Measurements from ENCODE around the gene RUVBL1. TPM values are rescaled to one million over a fixed set of nuclear protein-coding genes. Genes with fewer than 3 reads are reported as not detected.

Gene RUVBL1
- total RNA-seq, 2 donors from 2014 or later, result 16.1 to 48.2 TPM

DNA sequence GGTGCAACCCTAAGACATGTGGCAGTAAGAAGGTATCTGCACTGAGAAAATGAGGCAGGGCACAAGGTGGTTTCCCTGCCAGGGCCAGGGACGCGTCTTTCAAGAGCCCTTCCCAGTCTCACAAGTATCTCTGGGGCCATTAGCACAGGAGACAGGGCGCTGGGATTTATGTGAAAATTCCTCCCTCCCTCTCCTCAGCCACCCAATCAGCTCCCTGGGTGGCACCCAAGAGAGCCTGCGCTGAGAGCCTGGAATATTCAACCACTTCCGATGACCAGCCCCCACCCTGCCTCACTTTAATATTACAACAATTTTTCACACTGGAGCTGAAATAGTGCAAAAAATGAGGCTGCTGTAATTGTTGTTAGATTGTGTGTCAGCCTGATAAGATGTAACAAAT, 45.3 kb downstream of the RUVBL1 start:
- Histone ChIP-seq H3K27ac (no peak overlapping the region), H3K9ac (ENCODE audit: low read depth in 2 of 2, low read length in 2 of 2) (no peak overlapping the region), H3K27me3 (no peaks in the 10 kb centered on the region), H3K9me3 (no peaks in the 10 kb centered on the region), H3K36me3 (no peaks in the 10 kb centered on the region), H3K4me1 (peaks cover 15% of the 10 kb centered on the region), H3K4me3 (no peak overlapping the region)
- no peak for DNase-seq
- intact Hi-C loops (cut with DNase I), result loop anchor here (10.0 kb wide), 1 partner anchor 46 kb away; the partner anchor contains the start of gene RUVBL1
- TF ChIP-seq CTCF (IDR thresholded peaks at IDR 0.05), result no peak

DNA sequence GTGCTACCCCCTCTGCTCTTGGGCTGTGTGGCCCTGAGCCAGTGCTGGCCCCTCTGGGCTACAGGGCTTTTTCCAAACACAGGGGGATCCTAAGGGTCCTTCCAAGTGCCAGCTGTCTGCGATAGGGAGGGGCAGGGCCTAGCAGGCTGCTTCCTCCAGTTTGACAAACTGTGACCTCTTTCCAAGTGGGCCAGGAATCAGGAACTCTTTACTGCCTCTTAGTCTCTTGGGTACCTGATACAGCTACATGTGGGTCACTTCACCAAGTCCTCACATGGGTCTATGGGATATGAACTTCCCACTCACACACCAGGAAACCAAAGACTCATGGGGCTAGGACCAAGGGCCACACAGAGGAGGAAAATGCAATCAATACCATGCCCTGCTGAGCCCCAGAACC, 45.9 kb downstream of the RUVBL1 start:
- Histone ChIP-seq H3K36me3 (no peaks in the 10 kb centered on the region), H3K9ac (ENCODE audit: low read depth in 2 of 2, low read length in 2 of 2) (no peak overlapping the region)
- intact Hi-C loops (cut with DNase I), result loop anchor here (10.0 kb wide), 1 partner anchor 47 kb away; the partner anchor contains the start of gene RUVBL1

GRCh38 chr3:128077202-128077624, 46.4 kb downstream of the RUVBL1 start:
- H3K4me1 ChIP-seq, result peaks cover 11% of the 10 kb centered on the region
- H3K36me3 ChIP-seq, result no peaks in the 10 kb centered on the region
- no peaks in the 10 kb centered on the region for H3K9me3 ChIP-seq
- H3K27me3 ChIP-seq, result no peaks in the 10 kb centered on the region
- peak overlapping the region; percentile 45 for H3K4me3 ChIP-seq
- H3K27ac ChIP-seq, result no peak overlapping the region
- H3K9ac ChIP-seq (ENCODE audit: low read depth in 2 of 2, low read length in 2 of 2), result peak overlapping the region in 1 of 2 donors; percentile 47
- intact Hi-C loops (cut with DNase I), result loop anchor here (10.0 kb wide), 1 partner anchor 48 kb away; the partner anchor contains the start of gene RUVBL1
- no peak for TF ChIP-seq CTCF (IDR thresholded peaks at IDR 0.05)
- DNase-seq, result no peak

More for the DNA sequence above, 45.9 kb downstream of the RUVBL1 start:
- H3K27ac ChIP-seq, result no peak overlapping the region
- peaks cover 15% of the 10 kb centered on the region for H3K4me1 ChIP-seq
- TF ChIP-seq CTCF (IDR thresholded peaks at IDR 0.05), result no peak
- H3K27me3 ChIP-seq, result no peaks in the 10 kb centered on the region
- H3K4me3 ChIP-seq, result no peak overlapping the region
- no peak for DNase-seq
- no peaks in the 10 kb centered on the region for H3K9me3 ChIP-seq

DNA sequence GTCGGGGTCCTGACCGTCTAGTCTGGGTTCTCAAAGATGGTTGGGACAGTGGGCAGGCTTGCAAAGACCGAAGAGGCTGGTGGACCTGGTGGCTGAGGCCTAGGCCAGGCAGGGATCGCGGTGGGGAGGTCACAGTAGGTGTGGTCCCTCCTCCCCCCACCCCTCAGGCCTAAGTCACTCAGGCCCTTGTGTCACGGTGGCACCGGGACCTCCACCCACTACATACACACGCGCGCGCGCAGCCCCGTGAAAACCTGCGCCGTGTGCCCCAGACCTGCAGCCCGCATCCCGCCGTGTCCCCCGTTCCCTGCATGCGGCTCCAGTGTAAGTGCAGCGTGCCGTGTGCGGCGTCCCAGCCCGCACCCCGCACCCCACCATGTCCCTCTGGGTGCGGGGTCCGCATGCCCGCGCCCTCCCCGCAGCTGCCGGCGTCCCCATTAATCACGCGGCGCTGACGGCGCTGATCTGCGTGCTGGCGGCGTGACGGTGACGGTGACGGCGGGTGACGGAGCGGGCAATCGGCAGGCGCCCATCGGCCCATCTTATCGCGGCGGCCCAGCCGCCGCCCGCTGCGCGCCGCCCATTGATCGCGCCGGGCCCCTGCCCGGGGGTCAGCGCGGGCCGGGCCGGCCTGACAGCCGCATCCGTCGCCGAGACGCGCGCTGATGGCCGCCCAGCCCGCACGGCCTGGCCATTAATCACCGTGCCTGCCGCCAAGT, 47.0 kb downstream of the RUVBL1 start:
- H3K9me3 ChIP-seq, result no peaks in the 10 kb centered on the region
- no peak for DNase-seq
- H3K9ac ChIP-seq (ENCODE audit: low read depth in 2 of 2, low read length in 2 of 2), result peak overlapping the region; percentile 26 to 47
- peak overlapping the region; percentile 45 for H3K4me3 ChIP-seq
- peaks cover 8% of the 10 kb centered on the region for H3K4me1 ChIP-seq
- no peak for TF ChIP-seq CTCF (IDR thresholded peaks at IDR 0.05)
- intact Hi-C loops (cut with DNase I), result loop anchor here (10.0 kb wide), 1 partner anchor 48 kb away; the partner anchor contains the start of gene RUVBL1
- H3K27ac ChIP-seq, result no peak overlapping the region
- H3K36me3 ChIP-seq, result peaks cover 3% of the 10 kb centered on the region
- no peaks in the 10 kb centered on the region for H3K27me3 ChIP-seq

DNA sequence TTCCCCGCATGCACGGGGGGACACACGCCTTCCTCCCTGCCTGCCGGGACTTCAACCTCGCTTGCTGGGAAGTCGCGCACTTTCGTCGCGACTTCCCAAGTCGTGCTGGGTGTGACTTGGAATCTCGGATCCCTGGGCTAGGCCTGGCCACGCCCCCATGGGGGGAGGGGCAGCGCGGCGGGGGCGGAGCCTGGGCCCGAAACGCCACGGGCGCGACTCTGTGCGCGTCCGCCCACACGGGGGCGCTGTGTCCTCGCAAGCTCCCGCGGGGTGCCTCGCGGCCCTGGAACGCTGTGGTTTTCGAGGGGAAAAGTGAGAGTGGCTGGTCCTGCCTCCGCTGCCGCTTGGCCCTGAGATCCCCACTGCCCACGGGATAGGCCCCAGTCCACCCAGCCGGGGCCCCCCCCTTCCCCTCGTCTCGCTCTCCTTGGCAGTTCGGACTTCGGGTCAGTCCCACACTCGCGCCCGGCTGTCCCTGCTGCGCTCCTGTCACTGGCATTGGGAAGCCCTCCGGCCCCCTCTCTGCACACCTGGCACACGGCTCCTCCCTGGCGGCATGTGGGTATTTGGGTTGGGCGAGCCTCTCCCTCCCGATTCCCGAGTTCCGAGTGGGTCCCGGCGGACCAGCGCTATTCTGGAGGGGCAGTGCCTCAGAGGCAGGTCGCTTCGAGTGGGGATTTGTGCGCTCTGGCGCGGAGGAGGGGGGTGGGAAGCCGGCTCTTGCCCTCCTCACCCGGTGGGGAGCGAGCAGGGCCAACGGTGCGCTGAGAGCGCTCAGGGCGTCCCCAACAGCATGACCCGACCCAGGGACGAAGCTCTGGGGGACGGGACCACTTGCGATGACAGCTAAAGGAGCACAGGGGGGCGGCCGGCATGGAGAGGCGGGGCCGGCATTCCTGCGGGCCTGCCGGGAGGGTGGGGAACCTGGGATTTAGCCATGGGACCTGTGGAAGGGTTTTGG, 47.8 kb downstream of the RUVBL1 start:
- H3K27me3 ChIP-seq, result no peaks in the 10 kb centered on the region
- peak; percentile 94 for DNase-seq
- intact Hi-C loops (cut with DNase I), result loop anchor here (10.0 kb wide), 1 partner anchor 49 kb away; the partner anchor contains the start of gene RUVBL1
- H3K4me3 ChIP-seq, result peak overlapping the region; percentile 45
- peaks cover 11% of the 10 kb centered on the region for H3K36me3 ChIP-seq
- peak overlapping the region; percentile 58 to 70 for H3K9ac ChIP-seq (ENCODE audit: low read depth in 2 of 2, low read length in 2 of 2)
- peaks cover 8% of the 10 kb centered on the region for H3K4me1 ChIP-seq
- H3K27ac ChIP-seq, result peak overlapping the region; percentile 26
- peak; percentile 98 for TF ChIP-seq CTCF (IDR thresholded peaks at IDR 0.05)
- no peaks in the 10 kb centered on the region for H3K9me3 ChIP-seq
